Keratinocyte (primary cell): ENCODE measurements around the gene WIPF3. TPM values are rescaled to one million over a fixed set of nuclear protein-coding genes. Genes with fewer than 3 reads are reported as not detected.

Experiments used
- DNase-seq: peaks from one replicate; pipeline ENCODE4 v3.0.0-alpha.2; 2011; ENCODE audit warnings: low read depth, missing footprints, low spot score
- FAIRE-seq: peaks from 2 replicates; lab custom pipeline; 2011; peaks lifted over from hg19 to GRCh38; lab: Jason Lieb, UNC
- H2AFZ ChIP-seq: 2 replicates; pipeline ENCODE4 v1.6.0; 2012; ENCODE audit warnings: low read length, control low read depth, inconsistent platforms; ENCODE audit not compliant: control insufficient read depth
- H3K27ac ChIP-seq: 2 replicates; pipeline ENCODE4 v1.5.1; 2011; ENCODE audit warnings: low read length; ENCODE audit not compliant: control insufficient read depth, insufficient read depth
- H3K27me3 ChIP-seq: 3 replicates; pipeline ENCODE4 v1.6.0; 2011; ENCODE audit warnings: low read length; ENCODE audit not compliant: control insufficient read depth, insufficient read depth; ENCODE audit errors: extremely low read depth
- H3K36me3 ChIP-seq, 2 experiments: 2 replicates in 1 of 2; 3 replicates in 1 of 2; pipeline ENCODE4 v1.5.1; 2011; ENCODE audit warnings: low read length in 2 of 2, mild to moderate bottlenecking in 1 of 2; ENCODE audit not compliant: control insufficient read depth in 2 of 2, insufficient read depth in 2 of 2; ENCODE audit errors: extremely low read depth in 1 of 2
- H3K4me1 ChIP-seq: 3 replicates; pipeline ENCODE4 v1.5.1; 2011; ENCODE audit warnings: low read length; ENCODE audit not compliant: control insufficient read depth, insufficient read depth; ENCODE audit errors: extremely low read depth
- H3K4me2 ChIP-seq: 3 replicates; pipeline ENCODE4 v1.6.0; 2011; ENCODE audit warnings: low read depth, low read length; ENCODE audit not compliant: control insufficient read depth, insufficient read depth; ENCODE audit errors: extremely low read depth
- H3K4me3 ChIP-seq, 3 experiments: fragments of 200-600 bp in 1 of 3; sonication (generic) in 1 of 3; 2 replicates in 2 of 3; 3 replicates in 1 of 3; pipeline ENCODE4 v1.5.1; 2011 to 2016; ENCODE audit warnings: low read length in 3 of 3, mild to moderate bottlenecking in 3 of 3, control low read depth in 2 of 3, inconsistent platforms in 1 of 3, low read depth in 1 of 3, mixed read lengths in 1 of 3, mixed run types in 1 of 3, moderate library complexity in 1 of 3; ENCODE audit not compliant: control insufficient read depth in 2 of 3, insufficient read depth in 2 of 3; ENCODE audit errors: extremely low read depth in 1 of 3
- H3K79me2 ChIP-seq: 2 replicates; pipeline ENCODE4 v1.6.0; 2012; ENCODE audit warnings: low read length; ENCODE audit not compliant: control insufficient read depth, insufficient read depth
- H3K9ac ChIP-seq: 3 replicates; pipeline ENCODE4 v1.6.0; 2011; ENCODE audit warnings: low read length; ENCODE audit not compliant: control insufficient read depth, insufficient read depth; ENCODE audit errors: extremely low read depth
- H3K9me1 ChIP-seq: 3 replicates; pipeline ENCODE4 v1.6.0; 2011; ENCODE audit warnings: low read length; ENCODE audit not compliant: control insufficient read depth, insufficient read depth; ENCODE audit errors: extremely low read depth
- H3K9me3 ChIP-seq: 2 replicates; pipeline ENCODE4 v1.5.1; 2012; ENCODE audit warnings: low read depth, low read length; ENCODE audit not compliant: control insufficient read depth
- H4K20me1 ChIP-seq: 3 replicates; pipeline ENCODE4 v1.6.0; 2011; ENCODE audit warnings: low read length; ENCODE audit not compliant: control insufficient read depth, insufficient read depth; ENCODE audit errors: extremely low read depth
- CTCF ChIP-seq, 3 experiments: IDR thresholded peaks in 1 of 3; conservative IDR thresholded peaks in 1 of 3; optimal IDR thresholded peaks in 1 of 3; 2 replicates in 2 of 3; 3 replicates in 1 of 3; pipeline versions ENCODE3 to v1.5.1; 2011; ENCODE audit warnings: low read length in 3 of 3, mild to moderate bottlenecking in 3 of 3, moderate library complexity in 2 of 3, control low read depth in 1 of 3, inconsistent platforms in 1 of 3; ENCODE audit not compliant: insufficient read depth in 2 of 3; ENCODE audit errors: extremely low read depth in 1 of 3
- EZH2 ChIP-seq: IDR thresholded peaks from one replicate; pipeline ENCODE4 v1.6.1; 2012; ENCODE audit warnings: inconsistent platforms, mild to moderate bottlenecking, low read length, moderate library complexity
- dilution Hi-C: fragments of 300-500 bp; cut with MboI; formaldehyde crosslinking; loops from one replicate; pipeline ENCODE4 v1.7.0; 2020; ENCODE audit warnings: low sequenced_read_pairs; ENCODE audit not compliant: extremely low pct_ligation_motif_present
- polyA plus RNA-seq, 5 experiments: library from polyadenylated mRNA; depleted of rRNA in 3 of 5; stranded (reverse) in 3 of 5; stranded (forward) in 1 of 5; unstranded in 1 of 5; fragments of >200 nt; gene quantifications; 1 replicate in 1 of 5; 2 replicates in 3 of 5; 3 replicates in 1 of 5; pipeline versions ENCODE4 v1.2.1 to v1.2.3, GENCODE V29; 2011 to 2012; ENCODE audit warnings: missing spikeins in 2 of 5, low read depth in 1 of 5, low replicate concordance in 1 of 5

WIPF3 gene
- polyA plus RNA-seq, 1 donor (not counting 4 experiments of a cell fraction or from before 2014, with no cell fraction given): 0.04 TPM

GRCh38 chr7:29833929-29834328 lies 27.6 kb downstream of the WIPF3 start:
- no peak for FAIRE-seq

GRCh38 chr7:29835718-29836117 lies 29.4 kb downstream of the WIPF3 start:
- Histone ChIP-seq H3K27ac (no peak overlapping the region), H2AFZ (no peak overlapping the region), H3K4me1 (no peaks in the 10 kb centered on the region), H3K9me1 (no peaks in the 10 kb centered on the region), H3K9me3 (no peaks in the 10 kb centered on the region), H3K4me2 (no peak overlapping the region), H3K9ac (no peak overlapping the region), H3K4me3 (no peak overlapping the region), H3K27me3 (peaks cover 4% of the 10 kb centered on the region), H4K20me1 (no peaks in the 10 kb centered on the region), H3K79me2 (no peaks in the 10 kb centered on the region), H3K36me3 (no peaks in the 10 kb centered on the region)
- dilution Hi-C loops: no loop called here
- no peak for FAIRE-seq
- no peak for DNase-seq
- TF ChIP-seq CTCF (optimal IDR thresholded peaks at IDR 0.05 in 1 of 3, IDR thresholded peaks at IDR 0.05 in 1 of 3, conservative IDR thresholded peaks at IDR 0.05 in 1 of 3; ENCODE audit: extremely low read depth in 1 of 3, insufficient read depth in 2 of 3, low read length in 3 of 3): no peak
- no peak for TF ChIP-seq EZH2

More at GRCh38 chr7:29833929-29834328, 27.6 kb downstream of the WIPF3 start:
- Histone ChIP-seq H3K4me2 (no peak overlapping the region), H3K27ac (no peak overlapping the region), H4K20me1 (no peaks in the 10 kb centered on the region), H3K9ac (no peak overlapping the region), H3K27me3 (no peaks in the 10 kb centered on the region), H3K4me1 (no peaks in the 10 kb centered on the region), H3K4me3 (no peak overlapping the region), H3K36me3 (no peaks in the 10 kb centered on the region), H3K9me3 (no peaks in the 10 kb centered on the region), H3K9me1 (no peaks in the 10 kb centered on the region), H2AFZ (no peak overlapping the region), H3K79me2 (no peaks in the 10 kb centered on the region)
- DNase-seq: no peak
- dilution Hi-C loops: no loop called here
- TF ChIP-seq CTCF (optimal IDR thresholded peaks at IDR 0.05 in 1 of 3, IDR thresholded peaks at IDR 0.05 in 1 of 3, conservative IDR thresholded peaks at IDR 0.05 in 1 of 3; ENCODE audit: extremely low read depth in 1 of 3, insufficient read depth in 2 of 3, low read length in 3 of 3) (no peak), EZH2 (no peak)
